GM21381 (cell line): Measurements from ENCODE around the gene EVC.

Experiments
- ATAC-seq: cut with Tn5 transposase; IDR thresholded peaks from one replicate; pipeline ENCODE4 v1.9.1; 2021; ENCODE audit warnings: mild to moderate bottlenecking, moderate library complexity; ENCODE audit not compliant: unreplicated experiment

The EVC gene

GRCh38 chr4:5730436-5730835 is 19.4 kb downstream of the EVC start:
- no peak for ATAC-seq

GRCh38 chr4:5730993-5731990 is 20.3 kb downstream of the EVC start:
- ATAC-seq: no peak

- ATAC-seq: no peak
Measured at GRCh38 chr4:5732158-5732557, 21.2 kb downstream of the EVC start.

GRCh38 chr4:5734853-5735252 is 23.9 kb downstream of the EVC start:
- ATAC-seq: no peak

GRCh38 chr4:5735463-5735862 is 24.5 kb downstream of the EVC start:
- ATAC-seq: no peak

DNA sequence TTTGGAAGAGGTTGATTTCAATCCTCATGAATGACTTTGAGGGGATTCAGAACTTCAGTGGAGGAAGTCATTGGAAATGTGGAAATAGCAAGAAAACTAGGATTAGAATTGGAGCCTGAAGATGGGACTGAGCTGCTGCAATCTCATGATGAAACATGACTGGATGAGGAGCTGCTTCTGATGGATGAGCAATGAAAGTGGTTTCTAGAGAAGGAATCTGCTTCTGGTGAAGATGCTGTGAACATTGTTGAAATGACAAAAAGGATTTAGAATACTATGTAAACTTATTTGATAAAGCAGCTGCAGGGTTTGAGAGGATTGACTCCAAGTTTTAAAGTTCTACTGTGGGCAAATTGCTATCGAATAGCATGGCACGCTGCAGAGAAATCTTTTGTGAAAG is 27.1 kb downstream of the EVC start:
- ATAC-seq: no peak

- no peak for ATAC-seq
Measured at GRCh38 chr4:5742388-5742787, 31.4 kb downstream of the EVC start.

DNA sequence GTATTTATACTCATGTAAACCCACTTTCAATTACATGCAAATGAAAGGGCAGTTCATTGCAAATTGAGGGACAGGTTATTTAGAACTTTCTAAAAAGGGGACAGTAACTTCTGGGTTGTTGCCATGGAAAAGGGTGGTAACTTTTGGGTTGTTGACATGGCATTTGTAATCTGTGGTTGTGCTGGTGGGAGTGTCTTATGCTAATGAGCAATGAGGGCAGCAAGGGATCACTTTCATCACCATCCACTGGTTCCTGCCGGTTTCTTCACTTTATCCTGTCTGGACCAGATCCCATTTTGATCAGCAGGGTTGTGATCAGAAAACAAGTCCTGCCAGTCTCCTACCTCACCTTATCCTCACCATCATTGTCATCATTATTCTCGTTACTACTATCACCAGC is 32.0 kb downstream of the EVC start:
- no peak for ATAC-seq

DNA sequence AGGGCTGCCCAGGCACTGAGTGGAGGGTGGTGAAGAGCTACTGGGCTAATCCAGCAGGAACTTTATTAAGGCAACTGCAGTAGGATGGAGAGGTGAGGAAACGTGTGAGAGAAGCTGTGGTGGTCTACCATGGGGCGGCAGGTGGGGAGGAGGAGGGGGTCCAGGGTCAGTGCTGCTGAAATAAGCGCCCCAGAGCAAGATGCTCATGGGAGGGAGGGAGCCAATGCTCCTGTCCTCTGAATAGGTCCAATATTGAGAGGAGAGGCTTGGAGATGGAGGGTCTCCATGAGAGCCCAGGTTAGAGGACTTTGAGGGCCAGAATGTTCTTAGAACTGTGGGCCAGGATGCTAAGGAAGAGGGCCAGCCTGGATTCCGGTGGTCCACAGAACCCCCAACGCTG is 35.2 kb downstream of the EVC start:
- ATAC-seq: no peak

DNA sequence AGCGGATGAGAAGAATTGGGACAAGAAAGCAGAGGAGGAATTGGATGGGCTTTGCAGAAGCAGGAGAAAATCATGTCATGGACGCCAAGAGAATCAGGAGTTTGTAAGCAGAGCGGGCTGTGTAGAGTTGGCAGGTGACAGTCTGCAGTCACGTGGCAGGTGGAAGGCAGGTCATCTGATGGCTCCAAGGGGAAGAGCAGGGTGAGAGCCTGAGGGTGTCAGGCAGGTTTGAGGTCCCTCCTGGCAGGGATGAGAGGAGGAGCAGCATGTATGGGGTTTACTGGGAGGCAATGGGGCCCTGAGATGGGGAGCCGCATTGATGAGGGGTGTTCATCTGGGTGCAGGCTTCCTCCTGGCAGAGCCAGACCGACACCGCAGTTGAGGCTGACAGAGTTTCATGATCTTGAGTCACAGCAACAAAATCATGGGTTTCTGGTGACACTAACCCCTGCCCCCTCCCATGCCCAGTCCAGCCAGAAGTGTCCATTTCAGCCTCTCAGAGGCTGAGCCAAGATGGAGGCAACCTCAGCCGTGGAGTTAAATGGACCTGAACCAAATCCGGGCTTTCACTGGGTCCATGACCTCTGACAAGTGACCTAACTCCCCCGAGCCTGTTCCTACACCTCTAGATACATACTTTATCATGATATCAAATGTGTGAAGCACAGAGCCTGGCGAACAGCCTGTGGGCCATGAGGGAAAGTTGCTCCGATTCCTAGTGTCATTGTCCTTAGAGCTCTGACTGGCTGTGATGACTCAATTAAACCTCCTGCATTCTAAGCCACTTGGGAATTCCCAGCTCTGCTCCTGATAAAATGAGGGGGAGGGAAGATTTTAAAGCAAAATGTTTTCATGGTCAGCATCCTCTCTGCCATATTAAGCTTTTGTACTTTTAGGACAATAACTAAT is 36.1 kb downstream of the EVC start:
- no peak for ATAC-seq

DNA sequence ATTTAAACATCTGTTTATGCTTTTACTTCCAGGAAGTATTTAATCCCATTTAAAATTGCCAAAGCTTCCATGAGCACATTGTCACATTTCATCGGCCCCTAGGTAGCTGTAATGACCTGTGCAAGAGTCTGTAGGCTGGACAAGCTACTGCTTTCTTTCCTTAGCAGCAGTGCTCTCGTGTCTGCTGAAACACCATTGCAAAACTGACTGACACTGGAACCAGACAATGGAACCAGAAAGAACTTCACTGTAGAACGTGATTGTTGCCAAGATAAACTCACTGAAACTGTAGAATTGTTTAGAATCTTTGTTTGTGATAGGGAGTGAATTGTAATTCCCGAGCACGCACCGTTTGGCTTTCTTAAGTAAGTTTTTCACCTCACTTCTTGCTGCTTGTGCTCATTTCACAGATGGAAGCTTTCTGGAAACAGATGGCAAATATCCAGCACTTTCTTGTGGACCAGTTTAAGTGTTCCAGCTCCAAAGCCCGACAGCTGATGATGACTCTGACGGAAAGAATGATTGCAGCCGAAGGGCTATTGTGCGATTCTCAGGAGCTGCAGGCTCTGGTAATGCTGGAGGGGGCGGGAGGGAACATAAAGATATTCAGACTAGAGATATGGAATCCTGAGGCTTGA is 36.9 kb downstream of the EVC start:
- no peak for ATAC-seq

- no peak for ATAC-seq
Measured at GRCh38 chr4:5749568-5749967, 38.6 kb downstream of the EVC start.

- no peak for ATAC-seq
Measured at GRCh38 chr4:5750052-5750945, 39.3 kb downstream of the EVC start.

DNA sequence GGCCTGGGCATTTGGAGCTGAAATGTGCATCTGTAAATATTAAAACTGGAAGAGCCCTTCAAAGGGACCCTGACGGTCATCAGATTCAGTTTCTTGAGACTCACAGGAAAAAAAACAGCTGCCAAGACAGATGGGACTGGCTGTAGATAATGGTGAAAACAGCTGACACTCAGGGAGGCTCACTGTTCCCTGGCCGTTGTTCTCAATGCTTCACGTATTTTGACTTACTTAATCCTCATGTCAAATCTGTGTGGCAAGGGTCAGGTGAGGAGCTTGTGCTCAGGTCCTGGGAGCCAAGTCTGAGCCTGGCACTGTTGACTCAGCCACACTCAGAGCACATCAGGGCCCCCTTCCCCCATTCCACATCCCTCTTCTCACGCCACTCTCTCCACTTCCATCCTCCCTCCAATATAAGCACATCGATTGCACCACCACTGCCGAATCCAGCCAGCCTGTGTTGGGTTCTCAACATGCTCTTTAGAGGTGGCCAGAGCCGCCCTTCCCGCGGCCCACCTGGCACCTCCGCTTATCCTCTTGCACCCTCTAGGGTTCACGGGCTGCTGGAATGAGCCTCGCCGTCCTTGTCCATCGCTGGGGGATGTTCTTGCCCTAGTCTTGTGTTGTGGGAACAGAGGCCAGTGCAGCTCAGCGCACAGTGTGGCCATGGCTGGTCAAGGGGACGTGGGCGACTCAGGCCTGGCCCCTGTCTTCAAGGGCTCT is 40.1 kb downstream of the EVC start:
- ATAC-seq: no peak

- ATAC-seq: no peak
Measured at GRCh38 chr4:5751666-5752375, 40.8 kb downstream of the EVC start.

GRCh38 chr4:5752376-5753184 is 41.6 kb downstream of the EVC start:
- ATAC-seq: no peak

DNA sequence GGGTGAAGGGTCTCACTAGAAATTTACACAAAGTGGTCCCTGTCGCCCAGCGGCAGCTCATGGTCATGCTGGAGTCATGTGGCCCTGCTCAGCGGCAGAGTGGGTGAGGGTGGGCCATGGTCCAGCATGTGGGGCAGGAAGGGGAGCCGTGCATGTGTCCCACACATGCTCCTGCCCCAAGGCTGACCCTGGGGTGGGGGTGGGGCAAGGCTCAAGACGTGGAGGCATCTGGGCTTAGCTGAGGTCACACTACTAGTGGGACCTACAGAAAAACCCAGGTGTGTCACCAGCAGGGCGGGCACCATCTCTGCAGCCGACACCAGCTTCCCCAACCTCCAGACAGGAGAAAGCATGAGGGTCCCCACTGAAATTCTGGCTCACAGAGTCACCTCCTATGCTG is 42.4 kb downstream of the EVC start:
- no peak for ATAC-seq
